NCI-H2171 treated with DMSO at 0.1 percent for 48 hours (cell line): Measurements from ENCODE around the gene CDHR2.
"Not testable (repeated sequence)": the region's sequence is repeated elsewhere in the genome, so short reads cannot be mapped to it uniquely, and the experiment has no call there.

ENCODE experiments used
- DNase-seq: peaks from one replicate; lab custom pipeline; 2025; lab: John Stamatoyannopoulos, UW

CDHR2 gene

GRCh38 chr5:176596069-176596644 lies 47.0 kb downstream of the CDHR2 start:
- DNase-seq: no peak

GRCh38 chr5:176596689-176597416 lies 47.7 kb downstream of the CDHR2 start:
- no peak for DNase-seq

GRCh38 chr5:176597417-176598389 lies 48.6 kb downstream of the CDHR2 start:
- no peak for DNase-seq

GRCh38 chr5:176599749-176600430 lies 50.7 kb downstream of the CDHR2 start:
- not testable (repeated sequence) for DNase-seq

GRCh38 chr5:176601901-176602482 lies 52.9 kb downstream of the CDHR2 start:
- peak; percentile 59 for DNase-seq

- DNase-seq: no peak
Measured at GRCh38 chr5:176603091-176603490, 53.9 kb downstream of the CDHR2 start.

- DNase-seq: no peak
Measured at GRCh38 chr5:176606032-176606431, 56.9 kb downstream of the CDHR2 start.

- DNase-seq: no peak
Measured at GRCh38 chr5:176606875-176607274, 57.7 kb downstream of the CDHR2 start.

GRCh38 chr5:176608142-176608705 lies 59.1 kb downstream of the CDHR2 start:
- DNase-seq: no peak

- no peak for DNase-seq
Measured at GRCh38 chr5:176608937-176609723, 60.0 kb downstream of the CDHR2 start.

GRCh38 chr5:176609724-176610434 lies 60.7 kb downstream of the CDHR2 start, which contains the start of gene GPRIN1:
GPRIN1 (minus strand) TSS chr5:176610156; CDS start chr5:176599834, 10,322 bp downstream.
- DNase-seq: peak; percentile 32

- peak; percentile 28 for DNase-seq
Measured at GRCh38 chr5:176610435-176610773, 61.3 kb downstream of the CDHR2 start.

GRCh38 chr5:176611435-176611834 lies 62.3 kb downstream of the CDHR2 start:
- DNase-seq: no peak

GRCh38 chr5:176612008-176612407 lies 62.9 kb downstream of the CDHR2 start:
- no peak for DNase-seq

GRCh38 chr5:176612855-176613254 lies 63.7 kb downstream of the CDHR2 start:
- no peak for DNase-seq

- DNase-seq: peak; percentile 65
Measured at GRCh38 chr5:176614805-176615478, 65.8 kb downstream of the CDHR2 start.

GRCh38 chr5:176616511-176616910 lies 67.4 kb downstream of the CDHR2 start:
- no peak for DNase-seq

- no peak for DNase-seq
Measured at GRCh38 chr5:176618783-176619182, 69.6 kb downstream of the CDHR2 start.

GRCh38 chr5:176619203-176619568 lies 70.0 kb downstream of the CDHR2 start:
- no peak for DNase-seq
